Measurements from ENCODE around the gene TMED1.

TMED1 gene

GRCh38 chr19:10819124-10820060 is 16.6 kb downstream of the TMED1 start:
- TF ChIP-seq CTCF (IDR thresholded peaks at IDR 0.05; ENCODE audit: low read depth, low read length, missing control alignments) = no peak
- H3K4me3 ChIP-seq (replicated peaks; ENCODE audit: low read depth, low read length) = no peak overlapping the region
- DNase-seq (ENCODE audit: extremely low read depth, low read depth) = no peak

- no peak for TF ChIP-seq CTCF (IDR thresholded peaks at IDR 0.05; ENCODE audit: low read depth, low read length, missing control alignments)
- H3K4me3 ChIP-seq (replicated peaks; ENCODE audit: low read depth, low read length) = 0 out of 2 replicates have a peak overlapping the region, but pooled peaks have one; percentile 3
Observed at GRCh38 chr19:10818301-10819123, 17.5 kb downstream of the TMED1 start.

GRCh38 chr19:10817291-10818038 is 18.5 kb downstream of the TMED1 start:
- no peak for TF ChIP-seq CTCF (IDR thresholded peaks at IDR 0.05; ENCODE audit: low read depth, low read length, missing control alignments)
- peak overlapping the region; percentile 96 for H3K4me3 ChIP-seq (replicated peaks; ENCODE audit: low read depth, low read length)
- DNase-seq (ENCODE audit: extremely low read depth, low read depth) = peak; percentile 96

More at GRCh38 chr19:10818301-10819123, 17.5 kb downstream of the TMED1 start:
- no peak for DNase-seq (ENCODE audit: extremely low read depth, low read depth)

- no peak for TF ChIP-seq CTCF (IDR thresholded peaks at IDR 0.05; ENCODE audit: low read depth, low read length, missing control alignments)
- H3K4me3 ChIP-seq (replicated peaks; ENCODE audit: low read depth, low read length) = peak overlapping the region; percentile 96
- no peak for DNase-seq (ENCODE audit: extremely low read depth, low read depth)
Observed at GRCh38 chr19:10816691-10817090, 19.3 kb downstream of the TMED1 start.

- H3K4me3 ChIP-seq (replicated peaks; ENCODE audit: low read depth, low read length) = peak overlapping the region; percentile 96
- DNase-seq (ENCODE audit: extremely low read depth, low read depth) = no peak
- no peak for TF ChIP-seq CTCF (IDR thresholded peaks at IDR 0.05; ENCODE audit: low read depth, low read length, missing control alignments)
Observed at GRCh38 chr19:10815969-10816644, 19.9 kb downstream of the TMED1 start.

Measured in HFF-Myc (cell line).